Measurements from ENCODE around the gene ENTPD8. TPM values are rescaled to one million over a fixed set of nuclear protein-coding genes. Genes with fewer than 3 reads are reported as not detected.

Gene ENTPD8
- total RNA-seq, 1 experiment from 2014 or later, result not detected

DNA sequence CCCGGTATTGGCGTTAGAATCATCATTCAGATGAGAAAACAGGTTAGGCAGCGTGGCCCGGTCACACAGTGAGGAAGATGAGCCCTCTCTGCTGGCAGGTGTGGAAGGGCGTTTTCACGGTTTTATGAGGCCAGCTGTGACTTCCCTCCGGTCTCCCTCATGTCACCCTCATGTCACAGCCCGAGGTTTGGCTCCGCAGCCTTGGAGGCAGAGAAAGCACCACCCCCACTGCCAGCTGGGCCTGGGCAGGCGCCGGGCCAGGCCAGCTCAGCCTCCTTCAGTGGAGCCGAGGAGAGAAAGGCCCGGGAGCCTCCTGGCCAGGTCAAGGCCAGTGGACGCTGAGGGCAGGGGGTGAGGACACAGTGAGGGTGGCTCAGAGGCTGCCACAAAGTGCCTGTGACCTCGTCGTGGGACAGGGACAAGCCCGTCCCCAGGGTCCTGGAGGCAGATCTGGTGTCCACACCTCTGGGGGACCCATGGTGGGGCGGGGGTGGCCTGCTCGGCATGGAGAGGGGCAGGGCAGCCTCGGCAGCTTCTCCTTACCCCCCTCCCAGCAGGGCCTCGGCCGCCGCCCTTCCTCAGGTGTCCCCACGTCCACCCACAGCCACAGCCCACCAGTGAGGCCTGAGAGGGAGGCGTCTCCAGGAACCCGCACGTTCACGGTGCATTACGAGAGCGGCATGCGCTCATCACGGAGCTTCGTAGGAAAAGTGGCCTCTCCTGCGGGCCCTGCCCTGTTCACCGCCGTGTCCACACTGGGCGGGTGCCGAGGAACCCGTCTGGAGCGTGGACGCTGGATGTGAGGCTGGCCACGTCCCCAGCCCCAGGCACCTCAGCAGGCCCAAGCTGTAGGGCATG is 50.4 kb downstream of the ENTPD8 start:
- ChIA-PET POLR2A (ENCODE audit: unreplicated experiment) (interaction anchor here (0.7 kb wide), 1 partner anchor 32 kb away, joined by 3 read pairs; the partner anchor contains the start of gene EXD3), CTCF (no interaction called here)
- H2AFZ ChIP-seq (ENCODE audit: low read length), result no peak overlapping the region
- DNase-seq (peak; percentile 31), ATAC-seq (no peak; the same call in 1 of the 2 replicates)
- TF ChIP-seq EZH2 (IDR thresholded peaks at IDR 0.05; ENCODE audit: low read length, unreplicated experiment) (no peak), EZH2phosphoT487 (IDR thresholded peaks at IDR 0.05; ENCODE audit: borderline replicate concordance, low read length) (no peak)
- TF ChIP-seq, protein P1, sequence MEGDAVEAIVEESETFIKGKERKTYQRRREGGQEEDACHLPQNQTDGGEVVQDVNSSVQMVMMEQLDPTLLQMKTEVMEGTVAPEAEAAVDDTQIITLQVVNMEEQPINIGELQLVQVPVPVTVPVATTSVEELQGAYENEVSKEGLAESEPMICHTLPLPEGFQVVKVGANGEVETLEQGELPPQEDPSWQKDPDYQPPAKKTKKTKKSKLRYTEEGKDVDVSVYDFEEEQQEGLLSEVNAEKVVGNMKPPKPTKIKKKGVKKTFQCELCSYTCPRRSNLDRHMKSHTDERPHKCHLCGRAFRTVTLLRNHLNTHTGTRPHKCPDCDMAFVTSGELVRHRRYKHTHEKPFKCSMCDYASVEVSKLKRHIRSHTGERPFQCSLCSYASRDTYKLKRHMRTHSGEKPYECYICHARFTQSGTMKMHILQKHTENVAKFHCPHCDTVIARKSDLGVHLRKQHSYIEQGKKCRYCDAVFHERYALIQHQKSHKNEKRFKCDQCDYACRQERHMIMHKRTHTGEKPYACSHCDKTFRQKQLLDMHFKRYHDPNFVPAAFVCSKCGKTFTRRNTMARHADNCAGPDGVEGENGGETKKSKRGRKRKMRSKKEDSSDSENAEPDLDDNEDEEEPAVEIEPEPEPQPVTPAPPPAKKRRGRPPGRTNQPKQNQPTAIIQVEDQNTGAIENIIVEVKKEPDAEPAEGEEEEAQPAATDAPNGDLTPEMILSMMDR (conservative IDR thresholded peaks at IDR 0.05; ENCODE audit: low read depth, low read length), result no peak
- no peaks in the 10 kb centered on the region for H3K79me2 ChIP-seq (ENCODE audit: low read length)
- no peaks in the 10 kb centered on the region for H3F3A ChIP-seq (ENCODE audit: low read length, unreplicated experiment)
- no peaks in the 10 kb centered on the region for H3K36me3 ChIP-seq (ENCODE audit: low read depth, low read length)
- H3K4me1 ChIP-seq (ENCODE audit: insufficient read depth, low read length), result no peaks in the 10 kb centered on the region
- no peaks in the 10 kb centered on the region for H4K20me1 ChIP-seq (ENCODE audit: low read length)
- no peaks in the 10 kb centered on the region for H3K27me3 ChIP-seq (ENCODE audit: low read length)
- H3K4me3 ChIP-seq (ENCODE audit: low read length), result no peak overlapping the region
- H3K9me3 ChIP-seq (ENCODE audit: low read length), result no peaks in the 10 kb centered on the region
- no peak overlapping the region for H3K27ac ChIP-seq (ENCODE audit: low read length)
- no TSS peak for BruUV-seq (replicated peaks)
- H3K9me2 ChIP-seq (replicated peaks; ENCODE audit: low read length), result no peaks in the 10 kb centered on the region
- H3K9ac ChIP-seq (ENCODE audit: low read length), result no peak overlapping the region
- no peak overlapping the region for H3K4me2 ChIP-seq (ENCODE audit: low read length)
- intact Hi-C loops (cut with micrococcal nuclease), result no loop called here

DNA sequence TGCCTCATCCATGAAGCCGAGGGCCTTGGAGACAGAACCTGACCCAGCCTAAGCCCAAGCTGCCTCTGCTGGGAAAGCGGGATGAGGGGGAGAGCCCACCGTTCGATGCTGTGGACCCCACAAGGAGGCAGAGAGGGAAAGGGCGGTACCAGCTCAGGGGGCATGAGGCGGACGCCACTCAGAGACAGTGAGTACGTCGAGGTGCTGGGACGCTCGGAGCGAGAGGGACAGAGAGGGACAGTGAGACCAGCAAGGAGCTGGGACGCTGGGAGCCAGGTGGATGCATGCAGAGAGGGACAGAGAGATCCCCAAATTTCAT is 51.8 kb downstream of the ENTPD8 start:
- Histone ChIP-seq H3F3A (ENCODE audit: low read length, unreplicated experiment) (no peaks in the 10 kb centered on the region), H3K79me2 (ENCODE audit: low read length) (no peaks in the 10 kb centered on the region), H3K4me3 (ENCODE audit: low read length) (no peak overlapping the region), H3K27me3 (ENCODE audit: low read length) (no peaks in the 10 kb centered on the region), H3K9ac (ENCODE audit: low read length) (no peak overlapping the region), H3K36me3 (ENCODE audit: low read depth, low read length) (no peaks in the 10 kb centered on the region), H2AFZ (ENCODE audit: low read length) (no peak overlapping the region), H3K4me2 (ENCODE audit: low read length) (no peak overlapping the region), H4K20me1 (ENCODE audit: low read length) (no peaks in the 10 kb centered on the region), H3K9me2 (replicated peaks; ENCODE audit: low read length) (no peaks in the 10 kb centered on the region), H3K4me1 (ENCODE audit: insufficient read depth, low read length) (no peaks in the 10 kb centered on the region), H3K27ac (ENCODE audit: low read length) (no peak overlapping the region), H3K9me3 (ENCODE audit: low read length) (no peaks in the 10 kb centered on the region)
- ChIA-PET POLR2A (ENCODE audit: unreplicated experiment) (no interaction called here), CTCF (no interaction called here)
- no peak for DNase-seq
- TF ChIP-seq EZH2 (IDR thresholded peaks at IDR 0.05; ENCODE audit: low read length, unreplicated experiment) (no peak), EZH2phosphoT487 (IDR thresholded peaks at IDR 0.05; ENCODE audit: borderline replicate concordance, low read length) (no peak)
- TF ChIP-seq, protein P1 (conservative IDR thresholded peaks at IDR 0.05; ENCODE audit: low read depth, low read length), result no peak
- intact Hi-C loops (cut with micrococcal nuclease), result no loop called here
- BruUV-seq (replicated peaks), result no TSS peak
- ATAC-seq, result no peak
